Measurements from ENCODE around the gene JPH3.

Gene JPH3

GRCh38 chr16:87563022-87563421, 39.3 kb upstream of the JPH3 start:
- H3K27me3 ChIP-seq: no peaks in the 10 kb centered on the region
- no peak for DNase-seq
- no peaks in the 10 kb centered on the region for H3K9me3 ChIP-seq
- no peak overlapping the region for H3K27ac ChIP-seq
- TF ChIP-seq, protein P1, sequence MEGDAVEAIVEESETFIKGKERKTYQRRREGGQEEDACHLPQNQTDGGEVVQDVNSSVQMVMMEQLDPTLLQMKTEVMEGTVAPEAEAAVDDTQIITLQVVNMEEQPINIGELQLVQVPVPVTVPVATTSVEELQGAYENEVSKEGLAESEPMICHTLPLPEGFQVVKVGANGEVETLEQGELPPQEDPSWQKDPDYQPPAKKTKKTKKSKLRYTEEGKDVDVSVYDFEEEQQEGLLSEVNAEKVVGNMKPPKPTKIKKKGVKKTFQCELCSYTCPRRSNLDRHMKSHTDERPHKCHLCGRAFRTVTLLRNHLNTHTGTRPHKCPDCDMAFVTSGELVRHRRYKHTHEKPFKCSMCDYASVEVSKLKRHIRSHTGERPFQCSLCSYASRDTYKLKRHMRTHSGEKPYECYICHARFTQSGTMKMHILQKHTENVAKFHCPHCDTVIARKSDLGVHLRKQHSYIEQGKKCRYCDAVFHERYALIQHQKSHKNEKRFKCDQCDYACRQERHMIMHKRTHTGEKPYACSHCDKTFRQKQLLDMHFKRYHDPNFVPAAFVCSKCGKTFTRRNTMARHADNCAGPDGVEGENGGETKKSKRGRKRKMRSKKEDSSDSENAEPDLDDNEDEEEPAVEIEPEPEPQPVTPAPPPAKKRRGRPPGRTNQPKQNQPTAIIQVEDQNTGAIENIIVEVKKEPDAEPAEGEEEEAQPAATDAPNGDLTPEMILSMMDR (IDR thresholded peaks at IDR 0.05): no peak
- no peak overlapping the region for H3K4me3 ChIP-seq
- peaks cover 0 to 11% (median 4%) of the 10 kb centered on the region in 4 donors for H3K4me1 ChIP-seq
- intact Hi-C loops (cut with DNase I; ENCODE audit: low total_unique reads): no loop called here
- H3K36me3 ChIP-seq: no peaks in the 10 kb centered on the region

GRCh38 chr16:87563714-87564523, 38.4 kb upstream of the JPH3 start:
- TF ChIP-seq, protein P1 (IDR thresholded peaks at IDR 0.05): no peak
- no peak overlapping the region for H3K27ac ChIP-seq
- intact Hi-C loops (cut with DNase I; ENCODE audit: low total_unique reads): no loop called here
- H3K36me3 ChIP-seq: no peaks in the 10 kb centered on the region
- peaks cover 0 to 11% (median 4%) of the 10 kb centered on the region in 4 donors for H3K4me1 ChIP-seq
- DNase-seq: no peak
- H3K9me3 ChIP-seq: no peaks in the 10 kb centered on the region
- no peak overlapping the region for H3K4me3 ChIP-seq
- H3K27me3 ChIP-seq: no peaks in the 10 kb centered on the region

- Histone ChIP-seq H3K27ac (no peak overlapping the region), H3K4me1 (peaks cover 0 to 11% (median 4%) of the 10 kb centered on the region in 4 donors), H3K4me3 (no peak overlapping the region), H3K36me3 (no peaks in the 10 kb centered on the region), H3K9me3 (no peaks in the 10 kb centered on the region), H3K27me3 (no peaks in the 10 kb centered on the region)
- no peak for DNase-seq
- TF ChIP-seq, protein P1 (IDR thresholded peaks at IDR 0.05): no peak
- intact Hi-C loops (cut with DNase I; ENCODE audit: low total_unique reads): no loop called here
Measured at GRCh38 chr16:87564524-87564778, 37.9 kb upstream of the JPH3 start.

DNA sequence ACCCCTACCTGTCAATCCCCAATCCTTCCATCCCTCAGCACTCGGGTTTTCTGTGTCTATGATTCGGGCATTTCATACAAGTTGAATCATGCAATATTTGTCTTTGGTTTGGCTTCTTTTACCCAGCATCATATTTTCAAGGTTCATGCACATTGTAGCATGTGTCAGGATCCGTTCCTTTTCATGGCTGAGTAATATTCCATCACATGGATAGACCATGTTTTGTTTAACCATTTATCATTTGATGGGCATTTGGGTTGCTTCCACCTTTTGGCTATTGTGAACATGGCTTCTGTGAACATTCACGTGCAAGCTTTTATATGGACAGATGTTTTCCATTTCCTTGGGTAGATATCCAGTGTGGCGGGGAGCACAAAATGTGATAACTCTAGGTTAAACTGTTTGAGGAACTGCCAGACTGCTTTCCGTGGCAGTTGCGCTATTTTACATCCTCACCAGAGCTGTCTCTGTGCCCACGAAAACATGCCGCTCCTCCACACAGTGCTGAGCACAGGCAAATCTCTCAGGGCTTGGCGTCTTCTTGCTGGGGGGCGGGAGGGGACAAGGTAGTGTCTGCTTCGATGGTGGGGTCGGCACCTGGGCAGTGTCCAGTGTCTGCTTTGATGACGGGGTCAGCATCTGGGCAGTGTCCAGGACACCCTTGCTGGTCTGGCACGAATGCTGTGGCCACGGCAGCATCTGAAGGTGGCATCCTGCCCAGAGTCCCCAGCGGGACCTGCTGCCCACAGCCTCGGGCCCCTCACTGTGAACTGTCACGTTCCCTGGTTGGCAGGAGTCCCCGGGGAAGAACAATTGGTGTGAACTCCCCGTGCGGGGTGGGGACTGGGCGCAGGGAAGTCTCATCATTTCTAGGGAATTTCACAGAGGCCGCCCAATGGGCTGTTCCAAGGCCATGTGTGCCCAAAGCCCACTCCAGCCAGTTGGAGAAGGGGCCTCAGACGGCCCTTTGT, 32.4 kb upstream of the JPH3 start:
- peak overlapping the region; percentile 82 to 89 for H3K27ac ChIP-seq
- TF ChIP-seq, protein P1 (IDR thresholded peaks at IDR 0.05): no peak
- no peaks in the 10 kb centered on the region for H3K27me3 ChIP-seq
- peaks cover 0 to 45% (median 28%) of the 10 kb centered on the region in 4 donors for H3K4me1 ChIP-seq
- no peaks in the 10 kb centered on the region for H3K36me3 ChIP-seq
- no peaks in the 10 kb centered on the region for H3K9me3 ChIP-seq
- peak in 1 of 2 donors; percentile 78 for DNase-seq
- H3K4me3 ChIP-seq: no peak overlapping the region
- intact Hi-C loops (cut with DNase I; ENCODE audit: low total_unique reads): loop anchor here (2.0 kb wide), 1 partner anchor 21 kb away; no protein-coding TSS in a partner anchor

GRCh38 chr16:87570572-87570937, 31.8 kb upstream of the JPH3 start:
- intact Hi-C loops (cut with DNase I; ENCODE audit: low total_unique reads): loop anchor here (2.0 kb wide), 1 partner anchor 22 kb away; no protein-coding TSS in a partner anchor
- H3K27ac ChIP-seq: peak overlapping the region; percentile 82 to 89

More at GRCh38 chr16:87570572-87570937, 31.8 kb upstream of the JPH3 start:
- TF ChIP-seq, protein P1 (IDR thresholded peaks at IDR 0.05): no peak
- Histone ChIP-seq H3K4me1 (peaks cover 0 to 42% (median 28%) of the 10 kb centered on the region in 4 donors), H3K27me3 (no peaks in the 10 kb centered on the region), H3K9me3 (no peaks in the 10 kb centered on the region), H3K36me3 (no peaks in the 10 kb centered on the region), H3K4me3 (no peak overlapping the region)
- no peak for DNase-seq

Measured in tibial artery (tissue), 4 donors.